HEK293 (cell line): Measurements from ENCODE around the gene EFCAB6.

ENCODE experiments used
- CTCF ChIA-PET: fragments of 350-600 bp; formaldehyde crosslinking; extraction: SDS; loops from one replicate; lab custom pipeline; 2021; ENCODE audit warnings: antibody characterized with exemption; lab: Yijun Ruan, JAX
- POLR2A ChIA-PET: fragments of 300-600 bp; formaldehyde crosslinking; extraction: SDS; loops from one replicate; lab custom pipeline; 2020; ENCODE audit warnings: antibody characterized with exemption, inconsistent platforms; lab: Yijun Ruan, JAX
- H3K27ac ChIP-seq: fragments of 200-500 bp; sonication (Bioruptor generic); 2 replicates; pipeline ENCODE4 v1.5.1; 2014; ENCODE audit warnings: low read depth, low read length, control low read depth, inconsistent platforms; ENCODE audit errors: extremely low read depth
- H3K36me3 ChIP-seq, 2 experiments: fragments of 200-500 bp in 1 of 2; sonication (Bioruptor generic) in 1 of 2; 1 replicate in 1 of 2; 2 replicates in 1 of 2; pipeline ENCODE4 v1.5.1; 2014 to 2017; ENCODE audit warnings: inconsistent platforms in 2 of 2, low read length in 2 of 2; ENCODE audit not compliant: control insufficient read depth in 2 of 2, insufficient read depth in 1 of 2
- H3K4me1 ChIP-seq: fragments of 200-500 bp; sonication (Bioruptor generic); 2 replicates; pipeline ENCODE4 v1.5.1; 2014; ENCODE audit warnings: mild to moderate bottlenecking, low read length, inconsistent platforms; ENCODE audit not compliant: control insufficient read depth, insufficient read depth
- H3K4me3 ChIP-seq: 2 replicates; pipeline ENCODE4 v1.5.1; 2011; ENCODE audit warnings: low read depth, mild to moderate bottlenecking, control low read depth, low read length, moderate library complexity
- H3K9me3 ChIP-seq: fragments of 200-500 bp; sonication (Bioruptor generic); 2 replicates; pipeline ENCODE4 v1.5.1; 2014; ENCODE audit warnings: low read depth, low read length, inconsistent platforms; ENCODE audit not compliant: control insufficient read depth, insufficient read depth
- REPIN1 ChIP-seq: fragments of 450-650 bp; formaldehyde crosslinking; IDR thresholded peaks from 2 replicates; pipeline ENCODE4 v1.5.1; 2017; ENCODE audit warnings: missing biosample characterization, missing genetic modification characterization, low read depth
- SETDB1 ChIP-seq: IDR thresholded peaks from one replicate; pipeline ENCODE4 v1.6.1; 2017; ENCODE audit warnings: mild to moderate bottlenecking, low read length, moderate library complexity, mixed read lengths; ENCODE audit not compliant: insufficient read length
- ZBTB17 ChIP-seq: fragments of 450-650 bp; formaldehyde crosslinking; IDR thresholded peaks from 2 replicates; pipeline ENCODE4 v1.5.1; 2016; ENCODE audit warnings: missing biosample characterization, missing genetic modification characterization
- ZEB2 ChIP-seq: fragments of 450-650 bp; formaldehyde crosslinking; IDR thresholded peaks from 2 replicates; pipeline ENCODE4 v1.5.1; 2016; ENCODE audit warnings: missing biosample characterization, missing genetic modification characterization
- ZFP69B ChIP-seq: fragments of 450-650 bp; formaldehyde crosslinking; IDR thresholded peaks from 2 replicates; pipeline ENCODE4 v1.5.1; 2016; ENCODE audit warnings: missing biosample characterization, missing genetic modification characterization
- ZNF10 ChIP-seq: fragments of 450-650 bp; formaldehyde crosslinking; IDR thresholded peaks from 2 replicates; pipeline ENCODE4 v1.5.1; 2017; ENCODE audit warnings: missing biosample characterization, missing genetic modification characterization
- ZNF184 ChIP-seq: fragments of 450-650 bp; IDR thresholded peaks from 2 replicates; pipeline ENCODE4 v1.5.1; 2018; ENCODE audit warnings: missing biosample characterization, mild to moderate bottlenecking, missing genetic modification characterization
- ZNF366 ChIP-seq: fragments of 450-650 bp; formaldehyde crosslinking; conservative IDR thresholded peaks from 2 replicates; pipeline ENCODE4 v1.5.1; 2016; ENCODE audit warnings: missing biosample characterization, missing genetic modification characterization
- ZNF501 ChIP-seq: fragments of 450-650 bp; formaldehyde crosslinking; IDR thresholded peaks from 2 replicates; pipeline ENCODE4 v1.5.1; 2016; ENCODE audit warnings: missing biosample characterization, missing genetic modification characterization
- ZNF529 ChIP-seq: fragments of 450-650 bp; formaldehyde crosslinking; IDR thresholded peaks from 2 replicates; pipeline ENCODE4 v1.5.1; 2017; ENCODE audit warnings: missing genetic modification characterization, missing biosample characterization; ENCODE audit not compliant: insufficient replicate concordance
- ZNF530 ChIP-seq: fragments of 450-650 bp; formaldehyde crosslinking; IDR thresholded peaks from 2 replicates; pipeline ENCODE4 v1.5.1; 2016; ENCODE audit warnings: low read depth, missing biosample characterization, missing genetic modification characterization
- ZNF544 ChIP-seq: fragments of 450-650 bp; formaldehyde crosslinking; IDR thresholded peaks from 2 replicates; pipeline ENCODE4 v1.5.0; 2017; ENCODE audit warnings: missing biosample characterization, missing genetic modification characterization
- ZNF792 ChIP-seq: fragments of 450-650 bp; formaldehyde crosslinking; IDR thresholded peaks from 2 replicates; pipeline ENCODE4 v1.5.1; 2016; ENCODE audit warnings: missing biosample characterization, missing genetic modification characterization
- ZNF843 ChIP-seq: fragments of 450-650 bp; formaldehyde crosslinking; IDR thresholded peaks from 2 replicates; pipeline ENCODE4 v1.5.1; 2016; ENCODE audit warnings: missing biosample characterization, missing genetic modification characterization
- TF ChIP-seq, protein P1 (sequence below): fragments of 450-650 bp; formaldehyde crosslinking; IDR thresholded peaks from 2 replicates; pipeline ENCODE4 v1.5.1; 2017; ENCODE audit warnings: missing biosample characterization, missing genetic modification characterization
- TF ChIP-seq, protein P2 (sequence below): fragments of 450-650 bp; formaldehyde crosslinking; IDR thresholded peaks from 2 replicates; pipeline ENCODE4 v1.5.1; 2016; ENCODE audit warnings: missing biosample characterization, missing genetic modification characterization
- TF ChIP-seq, protein P3 (sequence below): fragments of 450-650 bp; formaldehyde crosslinking; IDR thresholded peaks from 2 replicates; pipeline ENCODE4 v1.5.1; 2017; ENCODE audit warnings: missing biosample characterization, missing genetic modification characterization

The EFCAB6 gene

DNA sequence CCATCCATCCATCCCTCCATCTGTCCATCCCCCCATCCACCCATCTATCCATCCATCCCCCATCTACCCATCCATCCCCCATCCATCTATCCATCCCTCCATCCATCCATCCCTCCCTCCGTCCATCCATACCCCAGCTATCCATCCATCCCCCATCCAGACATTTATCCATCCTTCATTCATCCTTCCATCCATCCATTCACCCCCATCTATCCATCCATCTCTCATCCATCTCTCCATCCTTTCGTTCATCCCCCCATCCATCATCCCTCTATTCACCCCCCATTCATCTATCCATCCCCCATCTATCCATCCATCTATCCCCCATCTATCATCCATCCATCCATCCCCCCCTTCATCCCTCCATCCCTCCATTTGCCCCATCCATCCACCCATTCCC is 302.8 kb downstream of the EFCAB6 start:
- CTCF ChIA-PET: interaction anchor here (0.6 kb wide), 1 partner anchor 12 kb away, joined by 5 read pairs; no protein-coding TSS in a partner anchor
- H3K36me3 ChIP-seq: no peaks in the 10 kb centered on the region
- no peak for TF ChIP-seq ZNF529
- TF ChIP-seq, protein P1, sequence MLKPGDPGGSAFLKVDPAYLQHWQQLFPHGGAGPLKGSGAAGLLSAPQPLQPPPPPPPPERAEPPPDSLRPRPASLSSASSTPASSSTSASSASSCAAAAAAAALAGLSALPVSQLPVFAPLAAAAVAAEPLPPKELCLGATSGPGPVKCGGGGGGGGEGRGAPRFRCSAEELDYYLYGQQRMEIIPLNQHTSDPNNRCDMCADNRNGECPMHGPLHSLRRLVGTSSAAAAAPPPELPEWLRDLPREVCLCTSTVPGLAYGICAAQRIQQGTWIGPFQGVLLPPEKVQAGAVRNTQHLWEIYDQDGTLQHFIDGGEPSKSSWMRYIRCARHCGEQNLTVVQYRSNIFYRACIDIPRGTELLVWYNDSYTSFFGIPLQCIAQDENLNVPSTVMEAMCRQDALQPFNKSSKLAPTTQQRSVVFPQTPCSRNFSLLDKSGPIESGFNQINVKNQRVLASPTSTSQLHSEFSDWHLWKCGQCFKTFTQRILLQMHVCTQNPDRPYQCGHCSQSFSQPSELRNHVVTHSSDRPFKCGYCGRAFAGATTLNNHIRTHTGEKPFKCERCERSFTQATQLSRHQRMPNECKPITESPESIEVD (tag by site-specific recombination): no peak
- no peak for TF ChIP-seq ZNF544 (tag by site-specific recombination)
- peak; percentile 93 for TF ChIP-seq ZNF366
- TF ChIP-seq REPIN1 (tag by site-specific recombination): no peak
- TF ChIP-seq ZNF530 (tag by site-specific recombination): no peak
- POLR2A ChIA-PET: no interaction called here
- no peaks in the 10 kb centered on the region for H3K9me3 ChIP-seq
- no peak overlapping the region for H3K27ac ChIP-seq
- H3K4me1 ChIP-seq: no peaks in the 10 kb centered on the region
- no peak overlapping the region for H3K4me3 ChIP-seq

DNA sequence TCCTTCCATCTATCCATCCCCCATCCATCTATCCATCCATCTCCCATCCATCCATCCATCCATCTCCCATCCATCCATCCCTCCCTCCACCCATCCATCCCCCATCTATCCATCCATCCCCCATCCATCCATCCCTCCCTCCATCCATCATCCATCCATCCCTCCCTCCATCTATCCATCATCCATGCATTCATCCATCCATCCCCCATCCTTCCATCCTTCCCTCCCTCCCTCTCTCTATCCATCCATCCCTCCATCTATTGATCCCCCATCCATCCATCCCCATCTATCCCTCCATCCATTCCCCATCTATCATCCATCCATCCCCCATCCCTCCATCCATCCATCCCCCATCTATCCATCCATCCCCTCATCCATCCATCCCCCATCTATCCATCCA is 303.6 kb downstream of the EFCAB6 start:
- Histone ChIP-seq H3K4me3 (no peak overlapping the region), H3K9me3 (no peaks in the 10 kb centered on the region), H3K4me1 (no peaks in the 10 kb centered on the region), H3K27ac (no peak overlapping the region), H3K36me3 (no peaks in the 10 kb centered on the region)
- no peak for TF ChIP-seq ZNF184
- peak; percentile 84 for TF ChIP-seq ZNF366
- TF ChIP-seq ZBTB17 (tag by site-specific recombination): peak; percentile 84
- ChIA-PET CTCF (no interaction called here), POLR2A (no interaction called here)

DNA sequence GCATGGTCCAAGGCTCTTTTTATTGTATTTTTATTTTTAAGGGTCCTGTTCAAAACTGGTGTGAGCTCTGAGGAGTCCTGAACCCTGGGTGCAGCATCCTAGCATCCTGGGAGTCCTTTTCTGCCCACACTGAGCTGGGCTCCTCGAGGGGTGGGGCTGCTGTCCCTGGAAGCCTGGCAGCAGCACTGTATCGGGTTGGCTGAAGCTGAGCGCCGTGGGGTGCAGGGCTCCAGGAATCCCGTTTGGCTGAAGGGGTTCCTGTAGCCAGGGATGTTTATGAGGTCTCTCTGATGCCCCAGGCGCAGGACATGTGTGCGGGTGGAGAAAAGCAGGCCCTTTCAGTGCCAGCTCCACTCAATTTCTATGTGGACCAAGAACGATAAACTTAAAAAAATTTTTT is 304.9 kb downstream of the EFCAB6 start:
- TF ChIP-seq ZNF843 (tag by site-specific recombination) (no peak), ZNF10 (tag by site-specific recombination) (no peak), SETDB1 (no peak), ZFP69B (tag by site-specific recombination) (no peak), ZNF792 (tag by site-specific recombination) (no peak), ZEB2 (tag by site-specific recombination) (no peak), ZNF501 (tag by site-specific recombination) (no peak)
- TF ChIP-seq, protein P2, sequence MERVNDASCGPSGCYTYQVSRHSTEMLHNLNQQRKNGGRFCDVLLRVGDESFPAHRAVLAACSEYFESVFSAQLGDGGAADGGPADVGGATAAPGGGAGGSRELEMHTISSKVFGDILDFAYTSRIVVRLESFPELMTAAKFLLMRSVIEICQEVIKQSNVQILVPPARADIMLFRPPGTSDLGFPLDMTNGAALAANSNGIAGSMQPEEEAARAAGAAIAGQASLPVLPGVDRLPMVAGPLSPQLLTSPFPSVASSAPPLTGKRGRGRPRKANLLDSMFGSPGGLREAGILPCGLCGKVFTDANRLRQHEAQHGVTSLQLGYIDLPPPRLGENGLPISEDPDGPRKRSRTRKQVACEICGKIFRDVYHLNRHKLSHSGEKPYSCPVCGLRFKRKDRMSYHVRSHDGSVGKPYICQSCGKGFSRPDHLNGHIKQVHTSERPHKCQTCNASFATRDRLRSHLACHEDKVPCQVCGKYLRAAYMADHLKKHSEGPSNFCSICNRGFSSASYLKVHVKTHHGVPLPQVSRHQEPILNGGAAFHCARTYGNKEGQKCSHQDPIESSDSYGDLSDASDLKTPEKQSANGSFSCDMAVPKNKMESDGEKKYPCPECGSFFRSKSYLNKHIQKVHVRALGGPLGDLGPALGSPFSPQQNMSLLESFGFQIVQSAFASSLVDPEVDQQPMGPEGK: no peak
- TF ChIP-seq, protein P3, sequence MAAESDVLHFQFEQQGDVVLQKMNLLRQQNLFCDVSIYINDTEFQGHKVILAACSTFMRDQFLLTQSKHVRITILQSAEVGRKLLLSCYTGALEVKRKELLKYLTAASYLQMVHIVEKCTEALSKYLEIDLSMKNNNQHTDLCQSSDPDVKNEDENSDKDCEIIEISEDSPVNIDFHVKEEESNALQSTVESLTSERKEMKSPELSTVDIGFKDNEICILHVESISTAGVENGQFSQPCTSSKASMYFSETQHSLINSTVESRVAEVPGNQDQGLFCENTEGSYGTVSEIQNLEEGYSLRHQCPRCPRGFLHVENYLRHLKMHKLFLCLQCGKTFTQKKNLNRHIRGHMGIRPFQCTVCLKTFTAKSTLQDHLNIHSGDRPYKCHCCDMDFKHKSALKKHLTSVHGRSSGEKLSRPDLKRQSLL (tag by site-specific recombination): no peak
- TF ChIP-seq, all 188 proteins: peak for 0
- no peaks in the 10 kb centered on the region for H3K9me3 ChIP-seq
- H3K27ac ChIP-seq: no peak overlapping the region
- H3K36me3 ChIP-seq: no peaks in the 10 kb centered on the region
- ChIA-PET CTCF (interaction anchor here (0.7 kb wide), 2 partner anchors 232 to 439 kb away, joined by 3 read pairs; no protein-coding TSS in a partner anchor), POLR2A (no interaction called here)
- H3K4me1 ChIP-seq: no peaks in the 10 kb centered on the region
- H3K4me3 ChIP-seq: no peak overlapping the region
